Mammary epithelial cell (primary cell): ENCODE data around the gene USP15.

Experiments used
- EZH2 ChIP-seq: IDR thresholded peaks from 2 replicates; pipeline ENCODE4 v1.6.1; 2012; ENCODE audit warnings: low read length, inconsistent platforms, borderline replicate concordance
- TF ChIP-seq, protein P1 (sequence below), 2 donors: IDR thresholded peaks in 1 of 2; conservative IDR thresholded peaks in 1 of 2; 2 replicates each; pipeline ENCODE4 v1.5.1; 2011 to 2012; ENCODE audit warnings: inconsistent platforms in 2 of 2, low read length in 2 of 2, mild to moderate bottlenecking in 2 of 2, control low read depth in 1 of 2, low read depth in 1 of 2; ENCODE audit not compliant: insufficient read depth in 1 of 2; ENCODE audit errors: extremely low read depth in 1 of 2

DNA sequence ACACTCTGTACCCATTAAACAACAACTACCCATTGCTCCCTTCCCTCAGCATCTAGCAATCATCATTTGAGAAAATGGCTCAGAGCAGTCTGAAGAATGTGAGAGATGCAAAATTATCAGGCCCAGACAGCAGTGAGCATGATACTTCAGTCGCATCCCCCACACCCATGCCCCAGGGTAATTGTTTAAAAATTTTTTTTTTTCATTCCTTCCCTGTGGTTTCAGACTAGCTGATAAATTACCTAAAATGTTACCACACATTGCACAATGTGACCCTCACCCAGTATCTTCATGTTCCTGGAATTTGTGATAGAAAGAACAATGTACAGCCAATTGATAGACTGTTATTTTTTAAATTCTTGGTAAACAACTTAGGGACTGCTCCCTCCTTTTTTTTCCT, 11.3 kb upstream of the USP15 start:
- TF ChIP-seq, protein P1, sequence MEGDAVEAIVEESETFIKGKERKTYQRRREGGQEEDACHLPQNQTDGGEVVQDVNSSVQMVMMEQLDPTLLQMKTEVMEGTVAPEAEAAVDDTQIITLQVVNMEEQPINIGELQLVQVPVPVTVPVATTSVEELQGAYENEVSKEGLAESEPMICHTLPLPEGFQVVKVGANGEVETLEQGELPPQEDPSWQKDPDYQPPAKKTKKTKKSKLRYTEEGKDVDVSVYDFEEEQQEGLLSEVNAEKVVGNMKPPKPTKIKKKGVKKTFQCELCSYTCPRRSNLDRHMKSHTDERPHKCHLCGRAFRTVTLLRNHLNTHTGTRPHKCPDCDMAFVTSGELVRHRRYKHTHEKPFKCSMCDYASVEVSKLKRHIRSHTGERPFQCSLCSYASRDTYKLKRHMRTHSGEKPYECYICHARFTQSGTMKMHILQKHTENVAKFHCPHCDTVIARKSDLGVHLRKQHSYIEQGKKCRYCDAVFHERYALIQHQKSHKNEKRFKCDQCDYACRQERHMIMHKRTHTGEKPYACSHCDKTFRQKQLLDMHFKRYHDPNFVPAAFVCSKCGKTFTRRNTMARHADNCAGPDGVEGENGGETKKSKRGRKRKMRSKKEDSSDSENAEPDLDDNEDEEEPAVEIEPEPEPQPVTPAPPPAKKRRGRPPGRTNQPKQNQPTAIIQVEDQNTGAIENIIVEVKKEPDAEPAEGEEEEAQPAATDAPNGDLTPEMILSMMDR (conservative IDR thresholded peaks at IDR 0.05 in 1 of 2, IDR thresholded peaks at IDR 0.05 in 1 of 2; ENCODE audit: extremely low read depth in 1 of 2, insufficient read depth in 1 of 2, low read depth in 1 of 2, low read length in 2 of 2): no peak
- TF ChIP-seq EZH2: no peak
